Keratinocyte (primary cell): ENCODE measurements around the gene LSG1. TPM values are rescaled to one million over a fixed set of nuclear protein-coding genes. Genes with fewer than 3 reads are reported as not detected.

Experiments used
- DNase-seq: peaks from one replicate; pipeline ENCODE4 v3.0.0-alpha.2; 2011; ENCODE audit warnings: low read depth, missing footprints, low spot score
- FAIRE-seq: peaks from 2 replicates; lab custom pipeline; 2011; peaks lifted over from hg19 to GRCh38; lab: Jason Lieb, UNC
- H2AFZ ChIP-seq: 2 replicates; pipeline ENCODE4 v1.6.0; 2012; ENCODE audit warnings: low read length, control low read depth, inconsistent platforms; ENCODE audit not compliant: control insufficient read depth
- H3K27ac ChIP-seq: 2 replicates; pipeline ENCODE4 v1.5.1; 2011; ENCODE audit warnings: low read length; ENCODE audit not compliant: control insufficient read depth, insufficient read depth
- H3K27me3 ChIP-seq: 3 replicates; pipeline ENCODE4 v1.6.0; 2011; ENCODE audit warnings: low read length; ENCODE audit not compliant: control insufficient read depth, insufficient read depth; ENCODE audit errors: extremely low read depth
- H3K36me3 ChIP-seq, 2 experiments: 2 replicates in 1 of 2; 3 replicates in 1 of 2; pipeline ENCODE4 v1.5.1; 2011; ENCODE audit warnings: low read length in 2 of 2, mild to moderate bottlenecking in 1 of 2; ENCODE audit not compliant: control insufficient read depth in 2 of 2, insufficient read depth in 2 of 2; ENCODE audit errors: extremely low read depth in 1 of 2
- H3K4me1 ChIP-seq: 3 replicates; pipeline ENCODE4 v1.5.1; 2011; ENCODE audit warnings: low read length; ENCODE audit not compliant: control insufficient read depth, insufficient read depth; ENCODE audit errors: extremely low read depth
- H3K4me2 ChIP-seq: 3 replicates; pipeline ENCODE4 v1.6.0; 2011; ENCODE audit warnings: low read depth, low read length; ENCODE audit not compliant: control insufficient read depth, insufficient read depth; ENCODE audit errors: extremely low read depth
- H3K4me3 ChIP-seq, 3 experiments: fragments of 200-600 bp in 1 of 3; sonication (generic) in 1 of 3; 2 replicates in 2 of 3; 3 replicates in 1 of 3; pipeline ENCODE4 v1.5.1; 2011 to 2016; ENCODE audit warnings: low read length in 3 of 3, mild to moderate bottlenecking in 3 of 3, control low read depth in 2 of 3, inconsistent platforms in 1 of 3, low read depth in 1 of 3, mixed read lengths in 1 of 3, mixed run types in 1 of 3, moderate library complexity in 1 of 3; ENCODE audit not compliant: control insufficient read depth in 2 of 3, insufficient read depth in 2 of 3; ENCODE audit errors: extremely low read depth in 1 of 3
- H3K79me2 ChIP-seq: 2 replicates; pipeline ENCODE4 v1.6.0; 2012; ENCODE audit warnings: low read length; ENCODE audit not compliant: control insufficient read depth, insufficient read depth
- H3K9ac ChIP-seq: 3 replicates; pipeline ENCODE4 v1.6.0; 2011; ENCODE audit warnings: low read length; ENCODE audit not compliant: control insufficient read depth, insufficient read depth; ENCODE audit errors: extremely low read depth
- H3K9me1 ChIP-seq: 3 replicates; pipeline ENCODE4 v1.6.0; 2011; ENCODE audit warnings: low read length; ENCODE audit not compliant: control insufficient read depth, insufficient read depth; ENCODE audit errors: extremely low read depth
- H3K9me3 ChIP-seq: 2 replicates; pipeline ENCODE4 v1.5.1; 2012; ENCODE audit warnings: low read depth, low read length; ENCODE audit not compliant: control insufficient read depth
- H4K20me1 ChIP-seq: 3 replicates; pipeline ENCODE4 v1.6.0; 2011; ENCODE audit warnings: low read length; ENCODE audit not compliant: control insufficient read depth, insufficient read depth; ENCODE audit errors: extremely low read depth
- CTCF ChIP-seq, 3 experiments: IDR thresholded peaks in 1 of 3; conservative IDR thresholded peaks in 1 of 3; optimal IDR thresholded peaks in 1 of 3; 2 replicates in 2 of 3; 3 replicates in 1 of 3; pipeline versions ENCODE3 to v1.5.1; 2011; ENCODE audit warnings: low read length in 3 of 3, mild to moderate bottlenecking in 3 of 3, moderate library complexity in 2 of 3, control low read depth in 1 of 3, inconsistent platforms in 1 of 3; ENCODE audit not compliant: insufficient read depth in 2 of 3; ENCODE audit errors: extremely low read depth in 1 of 3
- EZH2 ChIP-seq: IDR thresholded peaks from one replicate; pipeline ENCODE4 v1.6.1; 2012; ENCODE audit warnings: inconsistent platforms, mild to moderate bottlenecking, low read length, moderate library complexity
- dilution Hi-C: fragments of 300-500 bp; cut with MboI; formaldehyde crosslinking; loops from one replicate; pipeline ENCODE4 v1.7.0; 2020; ENCODE audit warnings: low sequenced_read_pairs; ENCODE audit not compliant: extremely low pct_ligation_motif_present
- polyA plus RNA-seq, 5 experiments: library from polyadenylated mRNA; depleted of rRNA in 3 of 5; stranded (reverse) in 3 of 5; stranded (forward) in 1 of 5; unstranded in 1 of 5; fragments of >200 nt; gene quantifications; 1 replicate in 1 of 5; 2 replicates in 3 of 5; 3 replicates in 1 of 5; pipeline versions ENCODE4 v1.2.1 to v1.2.3, GENCODE V29; 2011 to 2012; ENCODE audit warnings: missing spikeins in 2 of 5, low read depth in 1 of 5, low replicate concordance in 1 of 5
- small RNA-seq, 3 experiments: library from RNA; depleted of rRNA; stranded (forward); fragments of <200 nt; gene quantifications; one replicate each; pipeline ENCODE3, GENCODE V24; 2012; ENCODE audit warnings: low read depth in 3 of 3, low replicate concordance in 1 of 3; ENCODE audit not compliant: insufficient read length in 3 of 3

Gene LSG1
- polyA plus RNA-seq, 1 donor (not counting 4 experiments of a cell fraction or from before 2014, with no cell fraction given) = 40.7 TPM

- no peaks in the 10 kb centered on the region for H3K79me2 ChIP-seq
- TF ChIP-seq CTCF (optimal IDR thresholded peaks at IDR 0.05 in 1 of 3, IDR thresholded peaks at IDR 0.05 in 1 of 3, conservative IDR thresholded peaks at IDR 0.05 in 1 of 3; ENCODE audit: extremely low read depth in 1 of 3, insufficient read depth in 2 of 3, low read length in 3 of 3) = peak in 2 of 3 experiments; percentile 42 to 51
- TF ChIP-seq EZH2 = no peak
- H3K4me1 ChIP-seq = peaks cover 17% of the 10 kb centered on the region
- H3K27me3 ChIP-seq = no peaks in the 10 kb centered on the region
- H4K20me1 ChIP-seq = no peaks in the 10 kb centered on the region
- no peak overlapping the region for H3K27ac ChIP-seq
- H3K36me3 ChIP-seq = peaks cover 4 to 17% of the 10 kb centered on the region in 2 experiments
- no peak overlapping the region for H2AFZ ChIP-seq
- no peaks in the 10 kb centered on the region for H3K9me1 ChIP-seq
- dilution Hi-C loops = no loop called here
- no peak overlapping the region for H3K4me3 ChIP-seq
- H3K9me3 ChIP-seq = no peaks in the 10 kb centered on the region
- H3K9ac ChIP-seq = no peak overlapping the region
- FAIRE-seq (peak; percentile 92), DNase-seq (peak; percentile 70)
- H3K4me2 ChIP-seq = peak overlapping the region; percentile 33
Measured at GRCh38 chr3:194592798-194593752, 78.9 kb downstream of the LSG1 start.

Small RNA genes within 50 kb of the gene (small RNA-seq; reads per million reads assigned to genes)
- 0 reads per million in 3 experiments for gene AC046143.2

Other genes with a start within 250 kb of the LSG1 start
- 55.9 to 103 TPM (median 85.5 TPM) in 3 replicates for gene ATP13A3, start 185.2 kb downstream of the LSG1 start, polyA plus RNA-seq
- 13.3 to 19.1 TPM (median 16.6 TPM) in 3 replicates for gene TMEM44, start 38.8 kb downstream of the LSG1 start, polyA plus RNA-seq
- 0.68 to 1.7 TPM (median 1.1 TPM) in 3 replicates for gene FAM43A, start 13.7 kb upstream of the LSG1 start, polyA plus RNA-seq